Retinal pigment epithelial cell (primary cell): ENCODE measurements around the gene GRID1.

Experiments
- DNase-seq: peaks from one replicate; pipeline ENCODE4 v3.0.0-alpha.2; 2010; ENCODE audit warnings: low read depth
- H3K4me3 ChIP-seq: 2 replicates; pipeline ENCODE4 v1.5.1; 2011; ENCODE audit warnings: mild to moderate bottlenecking, low read length, control low read depth, moderate library complexity
- CTCF ChIP-seq: conservative IDR thresholded peaks from 2 replicates; pipeline ENCODE4 v1.5.1; 2011; ENCODE audit warnings: low read depth, low read length, control low read depth, inconsistent platforms

GRID1 gene

GRCh38 chr10:85781404-85781803, 585.2 kb downstream of the GRID1 start:
- no peak for DNase-seq
- H3K4me3 ChIP-seq = no peak overlapping the region
- TF ChIP-seq CTCF = no peak

DNA sequence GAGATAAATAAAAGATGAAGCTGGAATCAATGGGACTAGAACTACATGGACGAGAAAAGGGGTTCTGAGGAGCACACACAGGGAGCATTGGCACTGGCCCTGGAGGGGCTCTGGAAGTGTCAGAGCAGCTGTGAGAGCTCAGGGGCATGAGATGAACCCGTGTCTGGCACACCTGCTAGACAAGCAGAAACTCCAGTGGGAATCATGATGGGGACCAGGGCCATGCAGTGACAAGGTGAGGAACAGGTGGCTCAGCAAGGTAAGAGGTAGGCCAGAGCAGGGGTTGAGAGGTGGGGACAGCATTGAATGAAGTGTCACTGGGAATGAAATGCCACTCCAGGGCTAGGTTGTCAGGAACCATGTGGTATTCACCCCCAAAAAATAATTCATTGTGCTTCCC, 588.5 kb downstream of the GRID1 start:
- no peak overlapping the region for H3K4me3 ChIP-seq
- no peak for DNase-seq
- no peak for TF ChIP-seq CTCF

DNA sequence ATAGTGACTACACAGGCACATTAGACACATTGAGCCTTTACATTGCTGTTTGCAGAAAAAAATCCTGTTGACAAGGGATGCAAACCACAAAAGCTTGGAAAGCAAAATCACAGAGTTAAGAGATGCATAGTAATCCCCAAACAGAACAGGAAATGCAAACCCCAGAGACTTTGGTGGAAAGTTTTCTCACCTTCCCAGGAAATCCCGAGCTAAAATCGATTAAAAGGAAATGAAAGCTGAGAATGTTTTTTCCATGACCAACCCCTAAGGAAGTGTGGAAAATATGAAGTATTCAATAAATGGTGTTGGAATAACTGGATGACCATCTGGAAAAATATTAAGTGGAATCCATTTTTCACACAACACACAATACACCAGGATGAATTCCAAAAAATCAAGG, 598.7 kb downstream of the GRID1 start:
- DNase-seq = no peak
- TF ChIP-seq CTCF = no peak

GRCh38 chr10:85764108-85764507, 602.5 kb downstream of the GRID1 start:
- no peak for DNase-seq
- no peak overlapping the region for H3K4me3 ChIP-seq
- no peak for TF ChIP-seq CTCF

More for the DNA sequence above, 598.7 kb downstream of the GRID1 start:
- no peak overlapping the region for H3K4me3 ChIP-seq

GRCh38 chr10:85761906-85762445, 604.6 kb downstream of the GRID1 start:
- no peak overlapping the region for H3K4me3 ChIP-seq
- no peak for TF ChIP-seq CTCF
- no peak for DNase-seq

DNA sequence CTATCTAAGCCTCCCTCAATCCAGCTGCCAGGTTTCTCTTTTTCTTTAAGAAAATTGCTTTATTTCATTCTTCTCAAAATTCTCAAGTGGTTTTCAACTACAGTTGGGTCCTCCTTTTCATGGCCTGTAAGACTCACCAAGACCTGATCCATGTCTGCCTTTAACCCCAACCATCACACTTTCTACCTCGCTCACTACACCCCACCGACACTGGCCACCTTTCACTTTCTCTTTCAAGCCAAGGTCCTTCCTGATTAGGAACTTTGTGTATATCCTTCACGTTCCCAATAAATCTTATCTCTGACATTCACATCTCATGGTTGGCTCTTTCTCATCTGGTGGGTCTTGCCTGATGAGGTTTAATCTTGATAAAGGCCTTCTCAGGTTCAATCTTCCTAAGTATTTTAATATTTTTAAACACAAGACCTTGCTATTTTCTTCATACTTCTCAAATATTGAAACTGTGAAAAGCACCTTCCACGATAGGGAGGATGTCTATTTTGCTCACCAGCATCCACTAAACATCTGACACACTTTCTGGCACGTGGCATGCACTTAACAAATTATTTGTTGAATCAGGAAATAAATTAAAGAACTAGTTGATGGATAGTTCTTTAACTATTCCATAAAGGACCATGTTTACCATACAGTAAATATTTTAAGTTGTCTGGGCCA, 624.8 kb downstream of the GRID1 start:
- TF ChIP-seq CTCF = no peak
- no peak overlapping the region for H3K4me3 ChIP-seq
- DNase-seq = no peak

- H3K4me3 ChIP-seq = no peak overlapping the region
- no peak for TF ChIP-seq CTCF
- no peak for DNase-seq
These were observed 630.6 kb downstream of the GRID1 start for GRCh38 chr10:85735997-85736396.
